H1 (cell line): ENCODE measurements around the gene CBARP.

Source experiments
- ATF2 ChIP-seq: IDR thresholded peaks from 2 replicates; pipeline ENCODE4 v1.6.1; 2012; ENCODE audit warnings: low read length, inconsistent platforms
- CTCF ChIP-seq, 3 experiments: IDR thresholded peaks; 1 replicate in 2 of 3; 2 replicates in 1 of 3; pipeline versions ENCODE4 v1.5.1 to v1.6.1; 2011; ENCODE audit warnings: low read length in 3 of 3, mild to moderate bottlenecking in 3 of 3, inconsistent platforms in 2 of 3, low read depth in 1 of 3, moderate library complexity in 1 of 3; ENCODE audit not compliant: insufficient read depth in 1 of 3; ENCODE audit errors: control extremely low read depth in 1 of 3
- HDAC2 ChIP-seq, 2 experiments: fragments of 300-600 bp in 1 of 2; sonication (generic) in 1 of 2; IDR thresholded peaks; 2 replicates each; pipeline ENCODE4 v1.6.1; 2011 to 2012; ENCODE audit warnings: low read depth in 2 of 2, low read length in 2 of 2, mild to moderate bottlenecking in 2 of 2, moderate library complexity in 2 of 2, borderline replicate concordance in 1 of 2, inconsistent platforms in 1 of 2
- POLR2A ChIP-seq, 2 experiments: IDR thresholded peaks; 1 replicate in 1 of 2; 2 replicates in 1 of 2; pipeline ENCODE4 v1.6.1; 2011; ENCODE audit warnings: low read depth in 2 of 2, low read length in 2 of 2, mild to moderate bottlenecking in 2 of 2; ENCODE audit errors: control extremely low read depth in 1 of 2

- TF ChIP-seq CTCF (IDR thresholded peaks at IDR 0.05; ENCODE audit: control extremely low read depth in 1 of 3, insufficient read depth in 1 of 3, low read depth in 1 of 3, low read length in 3 of 3) (peak in 2 of 3 experiments; percentile 24 to 33; a peak in 1 of 4 replicates), ATF2 (no peak), HDAC2 (IDR thresholded peaks at IDR 0.05; ENCODE audit: borderline replicate concordance in 1 of 2, low read depth in 2 of 2, low read length in 2 of 2) (no peak), POLR2A (IDR thresholded peaks at IDR 0.05; ENCODE audit: control extremely low read depth in 1 of 2, low read depth in 2 of 2, low read length in 2 of 2) (no peak)
These were observed 17.3 kb downstream of the CBARP start for GRCh38 chr19:1220477-1220930.
